GM12878 (cell line): ENCODE results near the gene DGKI. TPM values are rescaled to one million over a fixed set of nuclear protein-coding genes. Genes with fewer than 3 reads are reported as not detected.

ENCODE experiments used
- ATAC-seq: fragments of 200-7000 bp; cut with Tn5 transposase; 3 replicates; pipeline ENCODE4 v1.9.1; 2020; ENCODE audit warnings: mild to moderate bottlenecking, moderate library complexity
- BruUV-seq: library from RNA; stranded (reverse); fragments of 400-500 nt; replicated peaks from 2 replicates; lab custom pipeline; 2021; lab: Mats Ljungman, UMichigan
- CTCF ChIA-PET: fragments of 300-600 bp; sonication (Branson Sonifier 250); formaldehyde crosslinking; extraction: SDS; loops from one replicate; lab custom pipeline; 2021; ENCODE audit warnings: inconsistent platforms; lab: Yijun Ruan, JAX
- POLR2A ChIA-PET: fragments of 350-600 bp; formaldehyde crosslinking; extraction: SDS; loops from one replicate; lab custom pipeline; 2021; ENCODE audit warnings: inconsistent platforms; lab: Charles Lee
- RAD21 ChIA-PET: fragments of 300-600 bp; sonication (Branson Sonifier 250); formaldehyde crosslinking; loops from one replicate; lab custom pipeline; 2023; ENCODE audit warnings: antibody characterized with exemption; ENCODE audit not compliant: unreplicated experiment; lab: Charles Lee
- SMC1A ChIA-PET: fragments of 300-600 bp; sonication (Branson Sonifier 250); formaldehyde crosslinking; loops from one replicate; lab custom pipeline; 2023; ENCODE audit not compliant: unreplicated experiment, uncharacterized antibody; lab: Charles Lee
- DNase-seq: peaks from one replicate; pipeline ENCODE4 v3.0.0-alpha.2; 2011; ENCODE audit warnings: low read depth, low spot score
- FAIRE-seq: peaks from 3 replicates; lab custom pipeline; 2011; peaks lifted over from hg19 to GRCh38; lab: Jason Lieb, UNC
- H2AFZ ChIP-seq: 2 replicates; pipeline ENCODE4 v1.6.0; 2011; ENCODE audit warnings: low read depth, low read length, control low read depth; ENCODE audit not compliant: control insufficient read depth
- H3K27ac ChIP-seq: 2 replicates; pipeline ENCODE4 v1.5.1; 2011; ENCODE audit warnings: control low read depth; ENCODE audit not compliant: control insufficient read depth, insufficient read depth
- H3K27me3 ChIP-seq, 2 experiments: replicated peaks in 1 of 2; 2 replicates each; pipeline versions ENCODE4 v1.6.0 to v1.6.1; 2011; ENCODE audit warnings: low read length in 1 of 2; ENCODE audit not compliant: control insufficient read depth in 2 of 2, insufficient read depth in 2 of 2
- H3K36me3 ChIP-seq, 2 experiments: 2 replicates each; pipeline ENCODE4 v1.5.1; 2011; ENCODE audit warnings: low read length in 1 of 2; ENCODE audit not compliant: control insufficient read depth in 2 of 2, insufficient read depth in 2 of 2
- H3K4me1 ChIP-seq: 2 replicates; pipeline ENCODE4 v1.6.1; 2011; ENCODE audit warnings: mild to moderate bottlenecking, low read length, moderate library complexity, mixed read lengths; ENCODE audit not compliant: control insufficient read depth, insufficient read depth
- H3K4me2 ChIP-seq: 2 replicates; pipeline ENCODE4 v1.6.0; 2011; ENCODE audit warnings: control low read depth; ENCODE audit not compliant: control insufficient read depth, insufficient read depth
- H3K4me3 ChIP-seq: fragments of 200-600 bp; sonication (generic); 2 replicates; pipeline ENCODE4 v1.5.1; 2016
- H3K79me2 ChIP-seq: 2 replicates; pipeline ENCODE4 v1.6.0; 2011; ENCODE audit warnings: low read length; ENCODE audit not compliant: control insufficient read depth, insufficient read depth
- H3K9ac ChIP-seq: 2 replicates; pipeline ENCODE4 v1.8.0; 2011; ENCODE audit warnings: low read length, control low read depth, mixed read lengths; ENCODE audit not compliant: control insufficient read depth, insufficient read depth
- H3K9me3 ChIP-seq: replicated peaks from 3 replicates; pipeline ENCODE4 v1.5.1; 2011; ENCODE audit warnings: mild to moderate bottlenecking, low read length; ENCODE audit not compliant: control insufficient read depth, insufficient read depth
- H4K20me1 ChIP-seq: 2 replicates; pipeline ENCODE4 v1.6.0; 2011; ENCODE audit not compliant: control insufficient read depth, insufficient read depth
- BCL11A ChIP-seq: IDR thresholded peaks from 2 replicates; pipeline ENCODE4 v1.6.1; 2011; ENCODE audit warnings: low read depth, low read length
- HDAC2 ChIP-seq: fragments of 200-600 bp; sonication (generic); IDR thresholded peaks from 2 replicates; pipeline ENCODE4 v1.6.1; 2017
- KDM1A ChIP-seq: fragments of 200-600 bp; sonication (generic); IDR thresholded peaks from 2 replicates; pipeline ENCODE4 v1.6.1; 2016; ENCODE audit warnings: borderline replicate concordance
- RCOR1 ChIP-seq: conservative IDR thresholded peaks from 2 replicates; pipeline ENCODE4 v1.6.1; 2012; ENCODE audit warnings: low read depth, low read length, improper control_type of control experiment
- SRF ChIP-seq, 2 experiments: IDR thresholded peaks; 2 replicates each; pipeline ENCODE4 v1.6.1; 2011; ENCODE audit warnings: low read depth in 2 of 2, low read length in 2 of 2, mild to moderate bottlenecking in 1 of 2, moderate library complexity in 1 of 2
- SUZ12 ChIP-seq: fragments of 200-600 bp; sonication (generic); IDR thresholded peaks from one replicate; pipeline ENCODE4 v1.6.1; 2018; ENCODE audit warnings: antibody characterized with exemption, mild to moderate bottlenecking; ENCODE audit not compliant: unreplicated experiment
- TAF1 ChIP-seq: IDR thresholded peaks from 2 replicates; pipeline ENCODE4 v1.6.1; 2011; ENCODE audit warnings: mild to moderate bottlenecking, low read depth, low read length, borderline replicate concordance
- TCF3 ChIP-seq: IDR thresholded peaks from 2 replicates; pipeline ENCODE4 v1.6.1; 2012; ENCODE audit warnings: low read depth, mild to moderate bottlenecking, low read length, borderline replicate concordance; ENCODE audit not compliant: insufficient read depth
- YY1 ChIP-seq: IDR thresholded peaks from 2 replicates; pipeline ENCODE4 v1.6.1; 2011; ENCODE audit warnings: low read depth, mild to moderate bottlenecking, low read length
- ZNF207 ChIP-seq: fragments of 450-650 bp; IDR thresholded peaks from 2 replicates; pipeline ENCODE4 v1.6.1; 2014; ENCODE audit warnings: antibody characterized with exemption, mild to moderate bottlenecking, borderline replicate concordance
- ZNF217 ChIP-seq: fragments of 450-650 bp; IDR thresholded peaks from 2 replicates; pipeline ENCODE4 v1.6.1; 2017; ENCODE audit warnings: antibody characterized with exemption, mild to moderate bottlenecking
- WGBS: methylation state at CpG from one replicate; pipeline ENCODE4 v1.1.6; 2016; ENCODE audit warnings: low lambda C conversion rate; ENCODE audit not compliant: insufficient replicate concordance, insufficient coverage; ENCODE audit errors: missing lambda C conversion rate; 5-methylcytosine and 5-hydroxymethylcytosine counted together
- in situ Hi-C: fragments of 300-500 bp; cut with MboI; formaldehyde crosslinking; loops from 9 replicates; pipeline ENCODE4 v1.14.3; 2018; ENCODE audit warnings: mixed read lengths
- intact Hi-C: fragments of 100-400 bp; cut with micrococcal nuclease; formaldehyde crosslinking; loops from one replicate; pipeline ENCODE4 v1.14.2; 2022; ENCODE audit not compliant: unreplicated experiment
- polyA plus RNA-seq, 11 experiments: library from polyadenylated mRNA; depleted of rRNA in 4 of 11; unstranded in 6 of 11; stranded (reverse) in 5 of 11; fragments of >200 nt; fragmentation: Nextera tagmentation in 4 of 11; fragmentation: Illumina TruSeq in 1 of 11; extraction: Ambion mirVana in 4 of 11; extraction: Trizol in 1 of 11; gene quantifications; 1 replicate in 1 of 11; 2 replicates in 10 of 11; pipeline versions ENCODE4 v1.2.1 to v1.2.3, GENCODE V29; 2011 to 2016; ENCODE audit warnings: inconsistent platforms in 2 of 11, missing spikeins in 2 of 11, low read depth in 1 of 11
- total RNA-seq, 4 experiments: library from RNA; depleted of rRNA in 3 of 4; stranded (reverse); fragments of >200 nt in 3 of 4; fragmentation: Illumina TruSeq in 1 of 4; extraction: Trizol in 1 of 4; gene quantifications; 2 replicates each; pipeline versions ENCODE4 v1.2.1 to v1.2.3, GENCODE V29; 2013 to 2021

The DGKI gene
- total and polyA plus RNA-seq, 10 of the 15 experiments (the other 5 are each of a cell fraction or from before 2014, with no cell fraction given), result 10.4 to 37.1 (median 22.1) TPM

DNA sequence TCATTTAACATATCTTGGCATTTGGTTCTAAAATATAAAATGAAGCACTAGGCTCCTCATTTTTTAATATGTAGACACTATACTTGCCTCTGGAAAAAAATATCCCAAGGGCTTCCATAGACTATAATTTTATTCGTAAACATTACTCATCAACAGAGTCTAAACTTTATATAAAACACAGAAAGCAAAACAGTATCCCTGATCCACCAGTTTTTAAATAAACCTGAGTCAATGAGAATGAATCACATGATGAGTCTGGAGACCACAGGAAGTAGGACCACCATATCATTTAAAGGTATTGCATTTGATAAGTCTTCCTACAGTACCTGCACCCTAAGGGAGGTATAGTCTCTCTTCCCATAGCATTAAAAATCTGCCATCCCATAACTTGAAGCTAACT, 228.0 kb downstream of the DGKI start:
- SMC1A ChIA-PET, result interaction anchor here (0.9 kb wide), 1 partner anchor 389 kb away, joined by 3 read pairs; no protein-coding TSS in a partner anchor
- Histone ChIP-seq H3K9ac (no peak overlapping the region), H4K20me1 (no peaks in the 10 kb centered on the region), H3K4me2 (no peak overlapping the region)
- 69% methylated on average over 1 of the region's 1 CpG for WGBS
- TF ChIP-seq TAF1 (no peak), BCL11A (no peak), YY1 (no peak), SRF (IDR thresholded peaks at IDR 0.05; ENCODE audit: low read depth in 2 of 2, low read length in 2 of 2) (no peak)
- TF ChIP-seq, all 136 proteins: peak for 0
- H3K4me3 ChIP-seq, result no peak overlapping the region
- H3K27ac ChIP-seq, result no peak overlapping the region
- no peaks in the 10 kb centered on the region for H3K4me1 ChIP-seq
- H3K9me3 ChIP-seq, result no peaks in the 10 kb centered on the region
- no peaks in the 10 kb centered on the region; a peak in 1 of 4 replicates for H3K27me3 ChIP-seq
- in situ Hi-C loops (loop anchor here (25.0 kb wide), 1 partner anchor 1119 kb away; no protein-coding TSS in a partner anchor), intact Hi-C loops (no loop called here)
- H3K36me3 ChIP-seq, result no peaks in the 10 kb centered on the region
- no TSS peak for BruUV-seq
- no peak for ATAC-seq
- H3K79me2 ChIP-seq, result no peaks in the 10 kb centered on the region
- no peak for DNase-seq
- ChIA-PET POLR2A (no interaction called here), CTCF (no interaction called here), RAD21 (no interaction called here)
- H2AFZ ChIP-seq, result no peak overlapping the region
- FAIRE-seq, result no peak

DNA sequence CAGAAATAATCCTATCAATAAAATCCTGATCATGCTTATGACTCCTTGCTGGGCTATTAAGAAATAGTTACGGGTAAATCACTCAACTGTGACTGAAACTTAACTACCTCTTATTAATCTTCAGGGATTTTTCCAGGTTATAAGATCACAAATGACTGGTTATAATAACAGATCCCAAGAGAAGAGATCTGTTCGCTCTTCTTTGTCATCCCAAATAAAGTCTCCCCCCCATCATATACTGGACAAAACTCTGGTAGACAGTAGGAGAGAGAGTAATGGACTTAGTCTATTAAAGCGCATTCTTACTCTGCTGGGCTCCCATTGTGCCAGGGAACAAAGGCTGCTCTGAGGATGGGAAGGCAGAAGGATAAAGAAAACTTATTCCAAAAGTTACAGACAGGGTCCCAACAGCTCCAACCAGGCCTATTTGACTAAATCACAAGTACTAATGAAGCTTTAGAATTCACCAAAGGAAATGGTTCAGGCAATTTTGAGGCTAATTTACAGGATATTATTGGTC, 233.7 kb downstream of the DGKI start:
- ChIA-PET POLR2A (no interaction called here), RAD21 (no interaction called here), SMC1A (interaction anchor here (1.7 to 2.3 kb wide), 2 partner anchors 14 to 15 kb away, joined by 4 to 7 read pairs; no protein-coding TSS in a partner anchor), CTCF (interaction anchor here (1.0 to 4.0 kb wide), 4 partner anchors 7 to 21 kb away, joined by 3 to 34 read pairs (median 8); no protein-coding TSS in a partner anchor)
- Histone ChIP-seq H3K9ac (no peak overlapping the region), H3K27ac (no peak overlapping the region), H3K4me2 (no peak overlapping the region), H3K4me1 (no peaks in the 10 kb centered on the region), H3K36me3 (no peaks in the 10 kb centered on the region), H3K4me3 (no peak overlapping the region), H3K9me3 (no peaks in the 10 kb centered on the region), H4K20me1 (no peaks in the 10 kb centered on the region), H3K27me3 (peaks cover 0 to 3% of the 10 kb centered on the region in 2 experiments; a peak in 2 of 4 replicates), H3K79me2 (no peaks in the 10 kb centered on the region), H2AFZ (no peak overlapping the region)
- ATAC-seq, result no peak
- intact Hi-C loops, result no loop called here
- in situ Hi-C loops, result loop anchor here (5.0 to 25.0 kb wide), 2 partner anchors 284 to 1124 kb away; no protein-coding TSS in a partner anchor
- TF ChIP-seq ZNF207, result no peak
- TF ChIP-seq HDAC2, result no peak
- no peak for TF ChIP-seq ZNF217
- no peak for TF ChIP-seq TCF3
- no peak for TF ChIP-seq TAF1
- no peak for TF ChIP-seq RCOR1
- no peak for TF ChIP-seq KDM1A
- TF ChIP-seq SUZ12, result no peak
- FAIRE-seq, result no peak
- 40% methylated on average over 3 of the region's 3 CpGs for WGBS
- DNase-seq, result no peak
- BruUV-seq, result no TSS peak
